RCC 7860 (cell line): Measurements from ENCODE around the gene ATXN10.
A peak's percentile ranks its signal among the peaks of the same experiment; 100 is the strongest.
"Not testable (repeated sequence)": the region's sequence is repeated elsewhere in the genome, so short reads cannot be mapped to it uniquely, and the experiment has no call there.

Experiments used
- DNase-seq: peaks from one replicate; pipeline ENCODE4 v3.0.0-alpha.2; 2015; ENCODE audit warnings: low spot score
- FAIRE-seq: peaks from 2 replicates; lab custom pipeline; 2012; peaks lifted over from hg19 to GRCh38; lab: Jason Lieb, UNC

ATXN10 gene

DNA sequence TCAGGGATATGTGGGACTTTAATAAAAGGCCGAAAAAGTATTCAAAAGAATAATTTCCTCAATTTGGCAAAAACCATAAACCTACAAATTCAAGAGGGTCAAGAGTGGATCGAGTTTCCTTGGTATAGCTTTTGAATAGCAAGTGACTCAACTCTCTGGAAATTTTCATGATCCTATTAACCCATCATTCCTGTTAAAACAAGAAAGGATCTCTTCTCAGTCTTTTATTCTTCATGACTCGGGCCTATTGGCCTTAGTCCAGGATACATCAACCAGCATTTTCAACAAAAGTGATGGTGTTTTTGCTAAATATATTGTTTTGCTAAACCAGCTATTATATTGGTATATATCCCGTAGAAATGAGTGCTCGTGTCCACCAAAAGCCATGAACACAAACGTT lies 110.3 kb downstream of the ATXN10 start:
- DNase-seq (no peak), FAIRE-seq (no peak)

DNA sequence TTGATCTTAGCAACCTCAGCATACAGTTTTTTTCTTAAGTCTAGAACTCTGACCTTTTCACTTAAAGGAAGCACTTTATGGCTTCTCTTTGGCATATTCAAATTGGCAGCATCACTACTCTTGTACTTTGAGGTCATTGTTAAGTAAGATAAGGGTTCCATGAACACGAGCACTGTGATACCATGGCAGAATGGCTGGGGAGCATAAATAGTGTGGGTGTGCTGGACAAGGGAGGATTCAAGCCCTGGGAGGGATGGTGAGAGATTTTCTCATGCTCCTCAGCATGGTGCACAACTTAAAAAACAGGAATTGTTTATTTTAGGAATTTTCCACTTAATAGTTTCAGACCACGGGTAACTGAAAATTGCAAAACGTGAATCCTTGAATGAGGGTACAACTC lies 111.4 kb downstream of the ATXN10 start:
- DNase-seq (no peak), FAIRE-seq (no peak)

DNA sequence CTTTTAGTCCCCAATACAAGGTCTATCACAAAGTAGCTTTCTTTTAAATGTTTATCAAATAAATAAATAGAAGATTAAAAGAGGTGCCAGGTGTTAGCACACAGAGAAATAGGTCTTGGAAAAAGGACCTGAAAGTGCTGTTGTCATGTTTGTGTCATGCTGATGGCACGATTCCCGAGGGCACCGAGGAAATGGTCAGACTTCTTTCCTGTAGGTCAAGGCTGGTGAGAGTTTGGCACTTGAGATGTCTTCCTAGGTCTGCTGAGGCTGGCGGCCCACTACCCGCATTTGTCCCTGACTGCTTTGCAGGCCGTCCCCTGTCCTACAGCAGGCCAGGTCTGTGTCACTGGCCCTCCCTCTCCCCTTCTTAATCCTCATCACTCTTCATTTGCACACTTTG lies 112.1 kb downstream of the ATXN10 start:
- DNase-seq (no peak), FAIRE-seq (no peak)

DNA sequence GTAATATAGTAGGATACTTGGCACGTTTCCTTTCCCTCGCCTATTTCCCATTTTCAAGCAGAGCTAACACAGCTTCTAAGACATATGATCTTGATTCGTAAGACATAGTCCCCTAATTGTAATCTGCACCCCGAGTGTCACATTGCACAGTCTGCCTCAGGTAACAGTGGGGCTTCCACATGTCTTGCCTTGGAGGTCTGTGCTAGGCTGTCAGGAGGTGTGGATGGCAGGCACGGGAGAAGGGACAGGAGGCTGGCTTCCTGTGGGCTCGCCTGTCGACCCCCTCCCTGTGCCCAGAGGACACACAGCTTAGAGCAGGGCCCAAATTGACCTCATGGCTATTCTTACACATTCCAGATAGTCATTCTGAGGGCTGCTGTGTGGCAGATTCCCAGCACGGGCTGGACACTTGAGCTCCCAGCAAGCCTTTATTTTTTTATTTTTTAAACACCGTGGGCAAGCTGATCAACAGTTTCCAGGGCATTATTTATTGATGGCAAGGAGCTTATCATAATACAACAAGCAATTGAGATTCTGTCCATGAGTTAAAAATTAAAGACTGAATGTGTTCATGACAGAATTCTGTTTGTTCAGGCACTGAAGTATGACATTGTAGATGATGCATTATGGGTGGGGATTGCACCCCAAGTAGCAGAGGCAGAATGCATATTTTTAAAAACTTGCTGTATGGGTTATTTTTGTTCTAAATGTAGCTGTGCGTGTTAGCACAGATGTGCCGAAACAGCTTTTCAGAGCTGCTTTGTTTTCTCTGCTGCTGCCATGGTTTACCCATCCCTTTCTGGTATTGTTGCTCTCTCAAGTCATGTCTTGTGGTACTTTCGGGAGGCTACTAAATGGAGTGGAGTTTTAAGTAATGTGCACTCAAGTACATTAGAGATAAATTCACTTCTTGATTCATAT lies 113.0 kb downstream of the ATXN10 start:
- DNase-seq (no peak), FAIRE-seq (peak; percentile 76)

DNA sequence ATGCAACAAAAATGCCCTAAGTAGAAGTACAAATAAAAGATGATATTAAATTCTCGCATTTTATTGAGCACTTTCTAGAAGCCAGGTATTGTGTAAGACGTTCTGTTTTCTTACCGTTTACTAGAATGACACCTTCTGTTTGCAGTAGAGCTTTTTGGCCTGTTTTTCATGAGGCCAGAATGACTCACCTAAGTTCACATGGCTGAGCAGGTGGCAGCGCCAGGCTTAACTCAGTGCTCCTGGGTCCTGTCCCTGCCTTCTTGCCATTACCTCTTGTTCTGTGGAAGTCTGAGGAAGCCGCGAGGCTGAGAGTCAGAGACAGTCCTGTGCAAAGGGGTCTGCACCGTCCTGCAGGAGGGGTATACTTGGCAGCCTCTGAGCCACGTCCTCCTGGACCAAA lies 113.8 kb downstream of the ATXN10 start:
- FAIRE-seq: peak; percentile 60

DNA sequence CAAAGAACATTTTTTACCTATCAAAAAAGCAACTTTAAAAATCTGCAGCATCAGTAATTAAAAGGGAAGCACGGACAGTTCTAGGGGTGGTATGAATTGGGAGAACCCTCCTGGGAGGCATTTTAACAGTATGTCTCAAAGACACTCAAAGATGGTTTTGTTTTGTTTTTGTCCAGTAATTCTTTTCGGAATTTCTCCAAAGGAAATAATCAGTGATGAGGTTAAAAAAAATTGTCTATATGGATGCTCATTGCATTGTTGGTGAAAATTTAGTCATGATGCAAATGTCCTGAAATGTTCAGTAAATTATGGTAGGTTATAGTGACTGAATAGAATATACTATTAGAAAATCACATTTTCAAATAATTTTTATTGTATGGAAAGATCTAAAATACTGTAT lies 115.1 kb downstream of the ATXN10 start:
- no peak for DNase-seq
- no peak for FAIRE-seq

More for the DNA sequence above, 113.8 kb downstream of the ATXN10 start:
- DNase-seq: peak; percentile 22

DNA sequence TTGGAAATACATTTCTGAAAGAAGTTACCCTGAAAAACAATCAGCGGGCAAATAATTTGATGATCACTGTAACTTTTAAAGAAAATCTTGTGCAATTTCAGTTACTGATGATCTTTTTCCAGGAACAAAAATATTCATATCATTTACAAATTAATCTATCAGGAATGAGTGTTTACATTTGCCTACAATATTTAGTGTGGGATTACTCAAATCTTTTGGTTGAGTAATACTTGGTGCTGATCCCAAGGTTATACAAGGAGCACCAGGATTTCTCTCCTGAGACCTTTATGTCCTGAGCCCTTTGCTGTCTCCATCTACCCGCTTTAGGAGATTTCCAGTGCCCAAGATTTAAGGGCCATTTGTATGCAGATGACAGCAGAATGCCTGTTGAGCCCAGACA lies 116.1 kb downstream of the ATXN10 start:
- no peak for FAIRE-seq
- no peak for DNase-seq

DNA sequence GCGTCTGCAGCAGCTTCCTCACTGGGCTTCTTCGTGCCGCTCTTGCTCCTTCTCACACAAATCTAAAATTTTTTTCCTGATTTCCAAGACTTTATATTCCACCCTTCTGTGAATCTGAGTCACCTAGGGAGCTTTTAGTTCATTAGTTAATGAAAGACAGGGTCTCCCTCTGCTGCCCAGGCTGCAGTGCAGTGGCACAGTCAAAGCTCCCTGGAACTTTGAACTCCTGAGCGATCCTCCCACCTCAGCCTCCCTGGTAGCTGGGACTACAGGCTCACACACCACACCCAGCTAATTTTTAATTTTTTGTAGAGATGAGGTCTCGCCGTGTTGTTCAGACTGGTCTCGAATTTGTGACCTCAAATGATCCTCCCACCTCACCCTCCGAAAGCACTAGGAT lies 116.9 kb downstream of the ATXN10 start:
- DNase-seq (no peak), FAIRE-seq (no peak)

DNA sequence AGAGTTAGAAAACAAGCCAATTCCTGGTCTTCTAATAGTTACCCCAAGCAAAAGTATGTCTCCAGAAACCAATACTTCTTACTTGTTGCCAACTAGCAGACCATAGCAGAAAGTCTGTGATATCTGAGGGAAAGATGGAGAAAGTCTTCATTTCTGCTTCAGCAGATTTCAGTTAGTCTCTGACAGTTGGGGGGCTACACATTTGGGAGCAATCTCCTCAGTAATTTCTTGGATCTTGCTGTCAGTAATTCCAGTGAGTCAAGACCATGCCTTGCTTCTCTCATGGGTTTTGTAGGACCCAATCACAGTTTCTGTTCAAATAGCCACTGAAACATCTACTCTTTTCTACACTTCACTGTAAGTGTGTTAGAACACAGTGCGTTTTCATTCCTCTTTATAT lies 118.8 kb downstream of the ATXN10 start:
- DNase-seq (no peak), FAIRE-seq (no peak)

DNA sequence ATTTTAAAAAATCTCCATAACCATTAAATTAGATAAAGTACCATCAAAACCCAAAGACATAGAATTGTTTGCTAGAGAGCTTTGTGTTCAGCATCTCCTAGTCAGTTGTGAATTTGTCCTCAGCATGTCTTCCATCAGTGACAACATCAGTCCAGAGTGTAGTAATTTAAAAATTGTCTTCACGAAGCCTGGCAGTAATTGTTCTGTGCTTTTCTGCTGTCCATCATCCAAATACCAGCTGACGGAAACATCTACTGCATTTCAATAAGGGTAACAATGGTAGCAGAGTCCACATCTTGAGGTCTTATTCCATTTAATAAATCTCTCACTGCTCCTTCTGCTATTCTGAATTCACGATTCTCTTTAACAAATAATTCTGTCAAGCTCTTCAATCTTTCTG lies 121.5 kb downstream of the ATXN10 start:
- DNase-seq (no peak), FAIRE-seq (no peak)

DNA sequence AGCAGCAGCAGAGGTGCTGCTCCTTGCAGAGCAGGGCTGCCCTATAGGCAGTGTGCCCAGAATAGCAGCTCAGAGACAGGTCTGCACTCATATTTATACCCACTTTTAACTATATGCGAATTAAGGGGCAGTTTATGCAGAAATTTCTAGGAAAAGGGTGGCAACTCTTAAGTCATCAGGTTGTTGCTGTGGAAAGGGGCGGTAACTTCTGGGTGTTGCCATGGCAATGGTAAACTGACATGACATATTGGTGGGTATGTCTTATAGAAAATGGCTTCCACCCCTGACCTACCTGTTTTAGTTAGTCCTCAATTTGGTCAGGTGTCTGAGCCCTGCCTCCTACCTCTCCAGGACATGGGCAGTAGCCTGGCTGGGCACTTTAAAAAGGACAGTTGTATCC lies 122.3 kb downstream of the ATXN10 start:
- DNase-seq (no peak), FAIRE-seq (no peak)

DNA sequence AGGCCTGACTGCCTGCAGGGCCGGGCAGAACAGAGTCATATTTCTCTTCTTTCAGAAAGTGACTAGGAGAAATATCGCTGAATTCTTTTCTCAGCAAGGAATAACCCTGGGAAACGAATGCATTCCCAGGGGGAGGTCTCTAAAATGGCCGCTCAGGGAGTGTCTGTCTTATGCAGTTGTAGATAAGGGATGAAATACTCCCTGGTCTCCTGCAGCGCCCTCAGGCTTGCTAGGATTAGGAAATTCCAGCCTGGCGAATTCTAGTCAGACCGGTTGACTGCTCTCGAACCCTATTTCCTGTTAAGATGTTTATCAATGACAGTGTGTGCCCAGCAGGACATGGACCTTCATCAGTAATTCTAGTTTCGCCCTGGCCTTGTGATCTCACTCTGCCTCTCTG lies 124.4 kb downstream of the ATXN10 start:
- DNase-seq, FAIRE-seq: not testable (repeated sequence)

DNA sequence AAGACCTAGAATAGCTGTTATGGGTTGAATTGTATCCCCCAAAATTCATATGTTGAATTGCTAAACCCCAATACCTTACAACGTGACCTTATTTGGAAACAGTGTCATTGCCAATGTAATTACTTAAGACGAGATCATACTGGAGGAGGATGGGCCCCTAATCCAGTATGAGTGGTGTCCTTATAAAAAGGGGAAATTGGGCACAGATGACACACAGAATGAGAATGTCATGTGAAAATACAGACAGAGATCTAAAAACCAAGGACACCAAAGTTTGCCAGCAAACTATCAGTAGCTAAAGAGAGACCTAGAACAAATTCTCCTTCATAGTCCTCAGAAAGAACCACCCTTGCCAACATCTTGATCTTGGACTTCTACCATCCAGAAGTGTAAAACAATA lies 127.7 kb downstream of the ATXN10 start:
- DNase-seq: no peak
- no peak for FAIRE-seq

DNA sequence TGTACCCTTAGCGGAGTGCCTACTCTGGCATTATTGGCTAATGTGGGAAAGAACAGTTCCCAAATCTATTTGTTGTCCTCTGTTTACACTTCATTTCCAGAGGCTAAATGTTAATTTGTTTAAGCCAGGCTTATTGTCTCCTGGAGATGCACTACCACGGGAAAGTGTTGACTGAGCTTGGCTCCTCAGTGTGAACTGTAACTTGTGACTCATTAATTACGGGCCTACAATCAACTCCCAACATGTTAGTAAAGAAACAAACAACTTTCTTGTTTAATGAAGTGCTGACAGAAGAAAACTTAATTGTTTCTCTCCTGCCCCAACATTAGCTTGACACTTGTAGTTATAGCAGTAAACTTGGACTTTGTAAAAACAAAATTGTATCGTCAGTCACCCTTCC lies 130.4 kb downstream of the ATXN10 start:
- no peak for DNase-seq
- no peak for FAIRE-seq

DNA sequence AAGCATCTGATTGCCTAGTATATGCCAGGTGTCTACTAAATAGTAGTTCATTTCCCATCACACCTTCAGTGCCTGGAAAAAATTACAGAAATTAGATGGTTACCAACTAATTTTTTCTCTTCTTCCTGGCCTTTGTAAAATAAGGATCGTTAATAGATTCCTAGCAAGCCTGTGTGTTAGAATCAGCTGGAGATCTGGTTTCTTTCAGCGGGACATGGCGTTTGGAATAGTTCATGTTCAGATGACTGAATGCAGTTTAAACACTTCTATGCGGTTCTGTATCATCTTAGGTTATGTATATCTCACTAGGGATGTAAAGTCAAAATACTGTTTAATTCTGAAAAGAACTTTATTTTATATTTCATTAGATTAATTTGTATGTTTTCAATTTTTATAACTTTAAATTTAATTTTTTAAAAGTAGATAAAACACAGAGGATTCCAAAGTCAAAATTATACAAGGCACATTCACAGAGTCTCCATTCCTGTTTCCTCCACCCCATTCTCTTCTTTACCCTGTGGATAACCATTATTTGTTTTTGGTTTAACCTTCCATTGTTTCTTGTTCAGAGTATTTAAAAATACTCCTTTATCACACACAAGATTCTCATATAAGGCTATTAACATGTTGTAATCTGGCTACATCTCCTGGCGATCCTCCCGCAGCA lies 132.8 kb downstream of the ATXN10 start:
- DNase-seq: no peak
- FAIRE-seq: no peak

DNA sequence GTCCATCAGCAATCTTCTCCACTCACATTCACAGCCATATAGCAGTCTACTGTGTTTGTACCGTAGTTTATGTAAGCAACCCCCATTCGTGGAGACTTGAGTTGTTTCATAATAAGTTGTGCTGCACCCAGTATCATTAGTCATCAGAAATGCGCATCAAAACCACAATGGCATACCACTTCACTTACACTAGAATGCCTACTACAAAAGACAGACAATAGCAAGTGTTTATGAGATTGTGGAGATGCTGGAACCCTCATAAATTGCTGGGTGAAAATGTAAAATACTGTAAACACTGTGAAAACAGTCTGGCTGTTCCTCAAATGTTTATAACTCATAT lies 133.3 kb downstream of the ATXN10 start:
- peak; percentile 87 for FAIRE-seq
- DNase-seq: peak; percentile 80

DNA sequence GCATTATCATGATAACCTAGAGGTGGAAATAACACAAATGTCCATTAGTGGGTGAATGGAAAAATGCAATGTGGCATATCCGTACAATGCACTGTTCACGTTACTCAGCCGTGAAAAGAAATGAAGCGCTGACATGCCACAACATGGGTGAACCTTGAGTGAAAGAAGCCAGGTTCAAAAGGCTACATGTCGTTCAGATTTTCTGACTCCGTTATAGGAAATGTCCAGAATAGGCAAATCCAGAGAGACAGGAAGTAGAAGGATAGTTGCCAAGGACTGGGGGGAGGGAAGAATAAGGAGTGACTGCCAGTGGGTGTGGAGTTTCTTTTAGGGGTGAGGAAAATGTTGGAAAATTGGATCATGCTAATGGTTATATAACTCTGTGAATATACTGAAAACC lies 133.8 kb downstream of the ATXN10 start:
- FAIRE-seq: no peak

DNA sequence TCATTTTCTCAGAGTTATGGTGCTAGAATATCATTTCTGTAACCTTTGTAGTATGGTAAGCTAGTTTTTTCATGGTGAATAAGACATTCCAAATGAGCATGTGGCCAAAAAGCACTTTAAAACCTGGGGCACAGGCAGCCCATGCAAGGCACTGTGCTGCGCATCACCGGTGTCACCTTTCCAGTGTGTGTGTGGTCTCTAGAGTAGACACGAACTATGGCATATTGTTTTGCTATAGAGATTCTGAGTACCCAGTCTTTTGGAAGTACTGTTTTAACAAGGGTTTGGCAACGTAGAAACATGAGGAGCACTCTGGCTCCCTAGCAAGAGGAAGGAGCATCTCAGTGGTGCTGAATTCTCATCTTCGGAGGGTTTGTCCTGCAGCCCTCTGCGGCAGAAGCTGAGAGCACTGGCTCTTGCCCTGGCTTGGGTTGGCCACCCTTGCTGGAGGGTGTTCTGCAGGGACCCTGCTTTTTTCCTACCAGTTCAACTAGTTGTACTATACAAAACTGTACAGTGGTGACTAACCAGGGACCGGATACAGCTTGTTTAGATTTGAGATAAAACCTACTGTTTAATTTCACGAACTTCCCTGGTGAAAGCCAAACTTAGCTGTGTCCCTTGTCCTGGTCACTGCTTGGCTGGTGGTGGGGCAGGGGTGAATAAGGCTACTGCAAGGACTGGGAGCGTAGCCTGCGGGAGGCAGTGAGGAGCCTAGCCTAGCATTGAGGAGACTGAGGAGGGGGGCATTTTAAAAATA lies 135.7 kb downstream of the ATXN10 start:
- no peak for FAIRE-seq
- DNase-seq: no peak

More for the DNA sequence above, 133.8 kb downstream of the ATXN10 start:
- no peak for DNase-seq

DNA sequence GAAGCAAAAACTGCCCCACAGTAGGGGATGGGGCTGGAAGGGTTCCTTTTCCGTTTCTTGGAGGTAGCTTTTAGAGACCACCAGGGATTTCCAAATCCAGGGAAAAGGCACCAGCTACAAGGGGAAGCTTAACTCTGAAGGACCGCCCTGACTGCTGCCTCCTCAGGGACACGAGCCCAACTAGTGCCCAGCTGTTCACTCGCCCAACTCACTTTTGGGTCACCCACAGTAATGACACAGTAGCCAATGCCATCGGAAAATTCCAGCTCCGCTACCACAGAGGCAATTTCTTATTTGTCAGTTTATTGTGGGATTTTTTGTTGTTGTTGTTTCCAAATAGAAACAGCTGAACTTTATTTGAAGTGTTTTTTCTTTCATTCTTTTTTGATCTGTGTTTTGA lies 141.3 kb downstream of the ATXN10 start:
- FAIRE-seq (no peak), DNase-seq (no peak)

DNA sequence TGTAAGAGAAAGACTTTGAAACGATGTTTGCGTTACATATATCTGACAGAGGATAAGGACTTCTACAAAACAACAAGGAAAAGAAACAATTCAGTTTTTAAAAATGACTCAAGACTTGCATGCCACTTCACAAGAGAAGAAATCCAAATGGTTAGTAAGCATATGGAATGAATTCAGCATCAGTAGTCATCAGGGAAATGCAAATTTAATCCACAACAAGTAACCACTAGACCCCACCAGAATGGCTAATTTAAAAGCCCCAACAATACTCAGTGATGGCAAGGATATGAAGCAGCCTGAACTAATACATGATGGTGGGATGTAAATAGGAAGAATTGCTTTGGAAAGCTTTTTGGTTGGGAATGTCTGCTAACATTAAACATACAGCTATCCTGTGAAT lies 142.6 kb downstream of the ATXN10 start:
- FAIRE-seq (no peak), DNase-seq (no peak)

DNA sequence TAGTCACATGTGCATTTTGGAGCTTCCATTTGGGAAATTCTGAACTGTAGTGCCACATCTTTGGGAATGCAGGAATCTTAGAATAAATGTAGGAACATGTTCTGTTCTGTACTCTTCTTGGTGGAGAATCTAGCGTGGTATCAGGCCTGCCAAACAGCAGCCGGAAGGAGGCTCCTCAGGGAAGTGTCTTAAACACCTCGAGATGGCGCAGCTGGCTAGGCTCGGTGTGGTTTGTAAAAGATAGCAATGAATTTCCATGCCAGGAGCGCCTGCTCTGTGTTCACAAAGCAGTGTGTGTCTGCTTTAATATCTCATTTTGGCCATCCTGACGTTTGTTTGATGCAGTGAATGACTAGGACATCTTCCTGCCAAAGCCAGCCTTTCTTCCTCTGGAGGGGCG lies 145.1 kb downstream of the ATXN10 start:
- no peak for FAIRE-seq
- no peak for DNase-seq
